GM12878 (cell line): ENCODE measurements around the gene TNP1. TPM values are rescaled to one million over a fixed set of nuclear protein-coding genes. Genes with fewer than 3 reads are reported as not detected.

Source experiments
- ATAC-seq: fragments of 200-7000 bp; cut with Tn5 transposase; 3 replicates; pipeline ENCODE4 v1.9.1; 2020; ENCODE audit warnings: mild to moderate bottlenecking, moderate library complexity
- BruUV-seq: library from RNA; stranded (reverse); fragments of 400-500 nt; replicated peaks from 2 replicates; lab custom pipeline; 2021; lab: Mats Ljungman, UMichigan
- CTCF ChIA-PET: fragments of 300-600 bp; sonication (Branson Sonifier 250); formaldehyde crosslinking; extraction: SDS; loops from one replicate; lab custom pipeline; 2021; ENCODE audit warnings: inconsistent platforms; lab: Yijun Ruan, JAX
- POLR2A ChIA-PET: fragments of 350-600 bp; formaldehyde crosslinking; extraction: SDS; loops from one replicate; lab custom pipeline; 2021; ENCODE audit warnings: inconsistent platforms; lab: Charles Lee
- RAD21 ChIA-PET: fragments of 300-600 bp; sonication (Branson Sonifier 250); formaldehyde crosslinking; loops from one replicate; lab custom pipeline; 2023; ENCODE audit warnings: antibody characterized with exemption; ENCODE audit not compliant: unreplicated experiment; lab: Charles Lee
- SMC1A ChIA-PET: fragments of 300-600 bp; sonication (Branson Sonifier 250); formaldehyde crosslinking; loops from one replicate; lab custom pipeline; 2023; ENCODE audit not compliant: unreplicated experiment, uncharacterized antibody; lab: Charles Lee
- DNase-seq: peaks from one replicate; pipeline ENCODE4 v3.0.0-alpha.2; 2011; ENCODE audit warnings: low read depth, low spot score
- FAIRE-seq: peaks from 3 replicates; lab custom pipeline; 2011; peaks lifted over from hg19 to GRCh38; lab: Jason Lieb, UNC
- H2AFZ ChIP-seq: 2 replicates; pipeline ENCODE4 v1.6.0; 2011; ENCODE audit warnings: low read depth, low read length, control low read depth; ENCODE audit not compliant: control insufficient read depth
- H3K27ac ChIP-seq: 2 replicates; pipeline ENCODE4 v1.5.1; 2011; ENCODE audit warnings: control low read depth; ENCODE audit not compliant: control insufficient read depth, insufficient read depth
- H3K27me3 ChIP-seq, 2 experiments: replicated peaks in 1 of 2; 2 replicates each; pipeline versions ENCODE4 v1.6.0 to v1.6.1; 2011; ENCODE audit warnings: low read length in 1 of 2; ENCODE audit not compliant: control insufficient read depth in 2 of 2, insufficient read depth in 2 of 2
- H3K36me3 ChIP-seq, 2 experiments: 2 replicates each; pipeline ENCODE4 v1.5.1; 2011; ENCODE audit warnings: low read length in 1 of 2; ENCODE audit not compliant: control insufficient read depth in 2 of 2, insufficient read depth in 2 of 2
- H3K4me1 ChIP-seq: 2 replicates; pipeline ENCODE4 v1.6.1; 2011; ENCODE audit warnings: mild to moderate bottlenecking, low read length, moderate library complexity, mixed read lengths; ENCODE audit not compliant: control insufficient read depth, insufficient read depth
- H3K4me2 ChIP-seq: 2 replicates; pipeline ENCODE4 v1.6.0; 2011; ENCODE audit warnings: control low read depth; ENCODE audit not compliant: control insufficient read depth, insufficient read depth
- H3K4me3 ChIP-seq: fragments of 200-600 bp; sonication (generic); 2 replicates; pipeline ENCODE4 v1.5.1; 2016
- H3K79me2 ChIP-seq: 2 replicates; pipeline ENCODE4 v1.6.0; 2011; ENCODE audit warnings: low read length; ENCODE audit not compliant: control insufficient read depth, insufficient read depth
- H3K9ac ChIP-seq: 2 replicates; pipeline ENCODE4 v1.8.0; 2011; ENCODE audit warnings: low read length, control low read depth, mixed read lengths; ENCODE audit not compliant: control insufficient read depth, insufficient read depth
- H3K9me3 ChIP-seq: replicated peaks from 3 replicates; pipeline ENCODE4 v1.5.1; 2011; ENCODE audit warnings: mild to moderate bottlenecking, low read length; ENCODE audit not compliant: control insufficient read depth, insufficient read depth
- H4K20me1 ChIP-seq: 2 replicates; pipeline ENCODE4 v1.6.0; 2011; ENCODE audit not compliant: control insufficient read depth, insufficient read depth
- CBX5 ChIP-seq: sonication (generic); IDR thresholded peaks from 2 replicates; pipeline ENCODE4 v1.6.1; 2016; ENCODE audit warnings: low read depth, moderate library complexity, mild to moderate bottlenecking, inconsistent platforms
- CHD4 ChIP-seq: fragments of 200-600 bp; sonication (generic); IDR thresholded peaks from 2 replicates; pipeline ENCODE4 v1.6.1; 2016; ENCODE audit warnings: mild to moderate bottlenecking
- HDGF ChIP-seq: fragments of 450-650 bp; IDR thresholded peaks from 2 replicates; pipeline ENCODE4 v1.6.1; 2016; ENCODE audit warnings: antibody characterized with exemption
- IRF4 ChIP-seq: IDR thresholded peaks from 2 replicates; pipeline ENCODE4 v1.6.1; 2011; ENCODE audit warnings: low read depth, low read length
- LARP7 ChIP-seq: fragments of 450-650 bp; IDR thresholded peaks from 2 replicates; pipeline ENCODE4 v1.6.1; 2017; ENCODE audit warnings: mild to moderate bottlenecking
- MEF2B ChIP-seq: fragments of 450-650 bp; IDR thresholded peaks from 2 replicates; pipeline ENCODE4 v1.6.1; 2018; ENCODE audit warnings: mild to moderate bottlenecking, moderate library complexity; ENCODE audit not compliant: partially characterized antibody, poor library complexity, severe bottlenecking
- RELA ChIP-seq: fragments of 450-650 bp; IDR thresholded peaks from 2 replicates; pipeline ENCODE4 v1.8.0; 2014; ENCODE audit warnings: borderline replicate concordance; ENCODE audit not compliant: partially characterized antibody
- SMAD5 ChIP-seq: IDR thresholded peaks from 2 replicates; pipeline ENCODE4 v1.6.1; 2016; ENCODE audit warnings: antibody characterized with exemption, low read depth
- SRF ChIP-seq, 2 experiments: IDR thresholded peaks; 2 replicates each; pipeline ENCODE4 v1.6.1; 2011; ENCODE audit warnings: low read depth in 2 of 2, low read length in 2 of 2, mild to moderate bottlenecking in 1 of 2, moderate library complexity in 1 of 2
- STAT3 ChIP-seq: IDR thresholded peaks from 2 replicates; pipeline ENCODE4 v1.6.1; 2011; ENCODE audit warnings: low read depth, low read length, improper control_type of control experiment
- WGBS: methylation state at CpG from one replicate; pipeline ENCODE4 v1.1.6; 2016; ENCODE audit warnings: low lambda C conversion rate; ENCODE audit not compliant: insufficient replicate concordance, insufficient coverage; ENCODE audit errors: missing lambda C conversion rate; 5-methylcytosine and 5-hydroxymethylcytosine counted together
- in situ Hi-C: fragments of 300-500 bp; cut with MboI; formaldehyde crosslinking; loops from 9 replicates; pipeline ENCODE4 v1.14.3; 2018; ENCODE audit warnings: mixed read lengths
- intact Hi-C: fragments of 100-400 bp; cut with micrococcal nuclease; formaldehyde crosslinking; loops from one replicate; pipeline ENCODE4 v1.14.2; 2022; ENCODE audit not compliant: unreplicated experiment
- polyA plus RNA-seq, 11 experiments: library from polyadenylated mRNA; depleted of rRNA in 4 of 11; unstranded in 6 of 11; stranded (reverse) in 5 of 11; fragments of >200 nt; fragmentation: Nextera tagmentation in 4 of 11; fragmentation: Illumina TruSeq in 1 of 11; extraction: Ambion mirVana in 4 of 11; extraction: Trizol in 1 of 11; gene quantifications; 1 replicate in 1 of 11; 2 replicates in 10 of 11; pipeline versions ENCODE4 v1.2.1 to v1.2.3, GENCODE V29; 2011 to 2016; ENCODE audit warnings: inconsistent platforms in 2 of 11, missing spikeins in 2 of 11, low read depth in 1 of 11
- total RNA-seq, 4 experiments: library from RNA; depleted of rRNA in 3 of 4; stranded (reverse); fragments of >200 nt in 3 of 4; fragmentation: Illumina TruSeq in 1 of 4; extraction: Trizol in 1 of 4; gene quantifications; 2 replicates each; pipeline versions ENCODE4 v1.2.1 to v1.2.3, GENCODE V29; 2013 to 2021
- TF ChIP-seq, protein P1 (sequence below): fragments of 450-650 bp; IDR thresholded peaks from 2 replicates; pipeline ENCODE4 v1.6.1; 2017; ENCODE audit warnings: mild to moderate bottlenecking, moderate library complexity

TNP1 gene
- total and polyA plus RNA-seq, 10 of the 15 experiments (the other 5 are each of a cell fraction or from before 2014, with no cell fraction given): not detected

DNA sequence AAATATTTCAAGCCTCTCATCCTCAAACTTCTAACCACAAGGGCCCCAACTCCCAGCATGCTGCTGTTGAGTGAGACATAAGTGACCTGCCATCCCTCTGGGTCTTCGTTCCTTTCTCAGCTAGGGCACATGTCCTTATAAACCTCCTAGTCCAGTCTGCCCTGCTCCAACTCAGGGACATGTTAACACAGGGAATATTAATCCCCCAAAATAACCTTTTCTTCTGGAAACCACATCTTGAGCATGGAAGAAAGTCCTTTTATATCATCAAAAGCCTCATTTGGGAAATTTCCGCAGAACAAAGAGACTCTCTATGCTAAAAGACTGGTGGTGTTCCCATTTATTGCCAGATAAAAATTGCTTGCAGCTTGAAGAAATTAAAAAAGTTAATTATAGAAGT lies 14.4 kb downstream of the TNP1 start:
- WGBS: 0% methylated on average over 2 of the region's 2 CpGs
- FAIRE-seq (no peak), DNase-seq (no peak), ATAC-seq (no peak)
- TF ChIP-seq STAT3 (no peak), CHD4 (no peak), SMAD5 (no peak), MEF2B (no peak), IRF4 (no peak), RELA (no peak)
- SMC1A ChIA-PET: no interaction called here
- in situ Hi-C loops: no loop called here
- Histone ChIP-seq H3K9ac (no peak overlapping the region), H3K4me1 (no peaks in the 10 kb centered on the region), H3K4me2 (no peak overlapping the region), H3K36me3 (no peaks in the 10 kb centered on the region), H4K20me1 (no peaks in the 10 kb centered on the region), H2AFZ (no peak overlapping the region), H3K27me3 (no peaks in the 10 kb centered on the region), H3K79me2 (no peaks in the 10 kb centered on the region), H3K4me3 (no peak overlapping the region), H3K9me3 (no peaks in the 10 kb centered on the region), H3K27ac (no peak overlapping the region)
- intact Hi-C loops: no loop called here
- CTCF ChIA-PET: interaction anchor here (0.9 kb wide), 1 partner anchor 45 kb away, joined by 3 read pairs; no protein-coding TSS in a partner anchor
- RAD21 ChIA-PET: no interaction called here
- POLR2A ChIA-PET: no interaction called here
- BruUV-seq: no TSS peak

GRCh38 chr2:216842636-216843035 lies 17.2 kb downstream of the TNP1 start:
- Histone ChIP-seq H3K9ac (no peak overlapping the region), H3K27ac (no peak overlapping the region), H3K4me1 (no peaks in the 10 kb centered on the region), H3K79me2 (no peaks in the 10 kb centered on the region)
- no TSS peak for BruUV-seq
- ChIA-PET POLR2A (no interaction called here), CTCF (no interaction called here), SMC1A (no interaction called here), RAD21 (no interaction called here)
- in situ Hi-C loops: no loop called here
- DNase-seq (no peak), ATAC-seq (no peak)
- 53% methylated on average over 10 of the region's 10 CpGs for WGBS
- intact Hi-C loops: no loop called here
- TF ChIP-seq CBX5 (no peak), HDGF (no peak), LARP7 (no peak), SRF (IDR thresholded peaks at IDR 0.05; ENCODE audit: low read depth in 2 of 2, low read length in 2 of 2) (no peak)
- TF ChIP-seq, protein P1, sequence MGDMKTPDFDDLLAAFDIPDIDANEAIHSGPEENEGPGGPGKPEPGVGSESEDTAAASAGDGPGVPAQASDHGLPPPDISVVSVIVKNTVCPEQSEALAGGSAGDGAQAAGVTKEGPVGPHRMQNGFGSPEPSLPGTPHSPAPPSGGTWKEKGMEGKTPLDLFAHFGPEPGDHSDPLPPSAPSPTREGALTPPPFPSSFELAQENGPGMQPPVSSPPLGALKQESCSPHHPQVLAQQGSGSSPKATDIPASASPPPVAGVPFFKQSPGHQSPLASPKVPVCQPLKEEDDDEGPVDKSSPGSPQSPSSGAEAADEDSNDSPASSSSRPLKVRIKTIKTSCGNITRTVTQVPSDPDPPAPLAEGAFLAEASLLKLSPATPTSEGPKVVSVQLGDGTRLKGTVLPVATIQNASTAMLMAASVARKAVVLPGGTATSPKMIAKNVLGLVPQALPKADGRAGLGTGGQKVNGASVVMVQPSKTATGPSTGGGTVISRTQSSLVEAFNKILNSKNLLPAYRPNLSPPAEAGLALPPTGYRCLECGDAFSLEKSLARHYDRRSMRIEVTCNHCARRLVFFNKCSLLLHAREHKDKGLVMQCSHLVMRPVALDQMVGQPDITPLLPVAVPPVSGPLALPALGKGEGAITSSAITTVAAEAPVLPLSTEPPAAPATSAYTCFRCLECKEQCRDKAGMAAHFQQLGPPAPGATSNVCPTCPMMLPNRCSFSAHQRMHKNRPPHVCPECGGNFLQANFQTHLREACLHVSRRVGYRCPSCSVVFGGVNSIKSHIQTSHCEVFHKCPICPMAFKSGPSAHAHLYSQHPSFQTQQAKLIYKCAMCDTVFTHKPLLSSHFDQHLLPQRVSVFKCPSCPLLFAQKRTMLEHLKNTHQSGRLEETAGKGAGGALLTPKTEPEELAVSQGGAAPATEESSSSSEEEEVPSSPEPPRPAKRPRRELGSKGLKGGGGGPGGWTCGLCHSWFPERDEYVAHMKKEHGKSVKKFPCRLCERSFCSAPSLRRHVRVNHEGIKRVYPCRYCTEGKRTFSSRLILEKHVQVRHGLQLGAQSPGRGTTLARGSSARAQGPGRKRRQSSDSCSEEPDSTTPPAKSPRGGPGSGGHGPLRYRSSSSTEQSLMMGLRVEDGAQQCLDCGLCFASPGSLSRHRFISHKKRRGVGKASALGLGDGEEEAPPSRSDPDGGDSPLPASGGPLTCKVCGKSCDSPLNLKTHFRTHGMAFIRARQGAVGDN: no peak
- TF ChIP-seq, all 136 proteins: peak for 0
- Histone ChIP-seq H4K20me1 (no peaks in the 10 kb centered on the region), H3K4me2 (no peak overlapping the region), H3K4me3 (no peak overlapping the region), H3K9me3 (no peaks in the 10 kb centered on the region), H2AFZ (no peak overlapping the region), H3K36me3 (no peaks in the 10 kb centered on the region), H3K27me3 (no peaks in the 10 kb centered on the region; a peak in 1 of 4 replicates)
- no peak for FAIRE-seq
